Hematopoietic multipotent progenitor cell treated with erythropoietin and hydrocortisone succinate and interleukin-3 and kit ligand, for 17 days (in vitro differentiated cells): ENCODE measurements around the gene OR5D14.

Experiments
- DNase-seq: peaks from one replicate; pipeline ENCODE4 v3.0.0-alpha.2; 2015; ENCODE audit warnings: low spot score

The OR5D14 gene

GRCh38 chr11:55795256-55795655 is at the start of gene OR5D14:
OR5D14 (plus strand) TSS chr11:55795556; CDS start chr11:55795556, 0 bp downstream.
- no peak for DNase-seq

DNA sequence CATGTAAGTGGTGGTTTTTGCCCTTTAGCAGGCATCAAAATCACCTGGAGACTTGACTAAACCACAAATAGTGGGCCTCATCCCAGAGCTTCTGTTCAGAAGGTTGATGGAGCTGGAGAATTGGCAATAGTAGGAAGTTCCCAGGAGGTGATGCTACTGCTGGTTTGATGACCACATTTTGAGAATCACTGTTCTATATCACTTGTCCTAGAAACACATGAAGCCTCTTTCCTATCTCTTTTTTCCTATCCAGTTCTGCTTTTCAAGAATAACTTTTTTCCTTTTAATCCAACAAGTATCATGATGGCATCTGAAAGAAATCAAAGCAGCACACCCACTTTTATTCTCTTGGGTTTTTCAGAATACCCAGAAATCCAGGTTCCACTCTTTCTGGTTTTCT is 22.2 kb upstream of the OR5D14 start, which contains the start of gene OR5D13:
Gene OR5D13, plus strand, starts transcription at position 301 of the 400 bp plus-strand sequence. Its CDS starts 0 bp downstream, at position 301.
- no peak for DNase-seq

- no peak for DNase-seq
Observed at GRCh38 chr11:55791606-55792005, 3.8 kb upstream of the OR5D14 start.

- DNase-seq: no peak
Observed at GRCh38 chr11:55793321-55793720, 2.0 kb upstream of the OR5D14 start.

- no peak for DNase-seq
Observed at GRCh38 chr11:55806248-55806647, 10.9 kb downstream of the OR5D14 start.

DNA sequence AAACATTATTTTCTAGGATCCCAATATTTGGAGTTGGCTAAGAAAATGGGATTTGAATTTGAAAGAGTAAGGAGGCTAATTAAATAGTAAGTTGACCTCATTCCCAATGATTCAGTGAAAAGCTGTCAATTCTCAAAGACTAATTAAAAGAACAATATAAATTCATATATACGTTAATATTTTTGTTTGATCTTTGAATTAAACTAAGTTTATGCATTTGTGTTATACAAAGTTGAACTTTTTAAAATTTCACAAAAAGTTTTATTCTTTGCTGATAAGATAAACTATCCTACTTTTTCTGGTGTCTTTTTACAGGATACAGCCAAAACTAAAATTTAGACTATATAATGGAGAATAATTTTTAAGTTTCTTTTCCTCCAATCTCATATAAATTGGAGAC is 15.7 kb downstream of the OR5D14 start, which contains the start of gene OR5L1:
Gene OR5L1, plus strand, starts transcription at position 301 of the 400 bp plus-strand sequence. CDS start 100 bp downstream, outside the sequence.
- DNase-seq: no peak

DNA sequence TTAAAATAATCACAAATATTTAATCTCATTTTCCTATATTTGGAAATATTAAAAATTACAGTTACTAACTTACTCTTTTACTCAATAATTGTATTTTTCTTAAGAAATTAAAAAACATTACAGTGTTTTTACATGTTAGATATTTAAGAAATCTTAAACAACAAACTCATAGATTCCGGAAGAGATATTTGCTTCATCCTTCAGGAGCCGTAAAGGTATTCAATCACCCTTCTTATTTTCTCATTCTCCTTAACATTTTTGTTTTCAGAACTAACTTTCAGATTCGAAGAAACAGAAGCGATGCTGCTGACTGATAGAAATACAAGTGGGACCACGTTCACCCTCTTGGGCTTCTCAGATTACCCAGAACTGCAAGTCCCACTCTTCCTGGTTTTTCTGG is 24.0 kb downstream of the OR5D14 start, which contains the start of gene OR5D18:
Gene OR5D18, plus strand, starts transcription at position 301 of the 400 bp plus-strand sequence. Its CDS starts 0 bp downstream, at position 301.
- DNase-seq: no peak

DNA sequence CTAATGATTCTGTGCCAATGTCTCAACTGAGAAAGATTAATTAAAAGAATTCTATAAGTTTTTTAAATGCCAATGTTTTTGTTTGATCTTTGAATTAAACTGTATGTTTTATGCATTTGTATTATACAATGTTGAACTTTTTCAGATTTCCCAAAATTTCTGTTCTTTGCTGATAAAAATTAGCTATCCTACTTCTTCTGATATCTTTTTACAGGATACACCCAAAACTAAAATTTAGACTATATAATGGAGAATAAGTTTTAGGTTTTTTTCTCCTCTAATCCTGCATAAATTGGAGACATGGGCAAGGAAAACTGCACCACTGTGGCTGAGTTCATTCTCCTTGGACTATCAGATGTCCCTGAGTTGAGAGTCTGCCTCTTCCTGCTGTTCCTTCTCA is 31.6 kb downstream of the OR5D14 start, which contains the start of gene OR5L2:
Gene OR5L2, plus strand, starts transcription at position 301 of the 400 bp plus-strand sequence. Its CDS starts 0 bp downstream, at position 301.
- no peak for DNase-seq

GRCh38 chr11:55838452-55838851 is 43.1 kb downstream of the OR5D14 start, which contains the start of gene OR5D16:
OR5D16 (plus strand) TSS chr11:55838752; CDS start chr11:55838752, 0 bp downstream.
- no peak for DNase-seq
